ENCODE results near the gene GNAS. TPM values are rescaled to one million over a fixed set of nuclear protein-coding genes. Genes with fewer than 3 reads are reported as not detected.

Gene GNAS
- total RNA-seq, 1 donor from 2014 or later: 481 TPM

Small RNA genes lying within 50 kb of the gene (small RNA-seq; reads per million reads assigned to genes)
- gene MIR298: not detected
- not detected for gene RF02127
- not detected for gene RF02128
- not detected for gene RF02130
- not detected for gene RF02131

Other genes starting within 250 kb of the GNAS start
- gene STX16, start 201.4 kb upstream of the GNAS start, total RNA-seq: 31.4 TPM
- 10.2 TPM for gene NPEPL1, start 159.9 kb upstream of the GNAS start, total RNA-seq
- gene GNAS-AS1, start 1.8 kb upstream of the GNAS start, total RNA-seq: 1.2 TPM
- 45.7 TPM for gene NELFCD, start 128.5 kb downstream of the GNAS start, total RNA-seq
- gene CTSZ, start 154.5 kb downstream of the GNAS start, total RNA-seq: 10.6 TPM
- 0.41 TPM for gene TUBB1, start 166.7 kb downstream of the GNAS start, total RNA-seq
- gene ATP5F1E, start 179.6 kb downstream of the GNAS start, total RNA-seq: 38.3 TPM
- 68.9 TPM for gene PRELID3B, start 190.1 kb downstream of the GNAS start, total RNA-seq

Data from frontal cortex (tissue), 1 donor.